HG02642 (cell line): ENCODE measurements around the gene SORCS2.

ENCODE experiments used
- ATAC-seq: cut with Tn5 transposase; IDR thresholded peaks from one replicate; pipeline ENCODE4 v1.9.1; 2021; ENCODE audit warnings: mild to moderate bottlenecking; ENCODE audit not compliant: unreplicated experiment, poor library complexity

SORCS2 gene

GRCh38 chr4:7260569-7260968, 68.2 kb downstream of the SORCS2 start:
- no peak for ATAC-seq

DNA sequence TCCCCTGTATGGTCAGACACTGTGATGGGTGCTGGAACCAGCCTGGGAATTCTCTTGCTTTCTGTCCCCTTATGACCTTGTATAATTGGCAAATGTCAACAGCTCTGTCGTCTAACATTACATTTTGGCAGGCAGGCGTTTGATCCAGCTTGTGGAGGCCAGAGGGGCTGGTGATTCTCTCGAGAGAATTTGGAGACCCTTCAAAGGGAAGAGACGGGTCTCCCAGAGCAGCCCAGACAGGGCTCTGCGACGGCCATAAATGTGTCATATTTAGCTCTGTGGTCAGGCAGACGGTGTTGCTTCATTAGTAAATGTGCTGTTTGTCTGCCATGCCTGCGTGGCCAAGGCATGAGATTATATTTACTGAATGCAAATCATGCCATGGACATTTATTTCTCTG, 68.7 kb downstream of the SORCS2 start:
- ATAC-seq, result no peak

- no peak for ATAC-seq
Measured at GRCh38 chr4:7261536-7261935, 69.2 kb downstream of the SORCS2 start.

DNA sequence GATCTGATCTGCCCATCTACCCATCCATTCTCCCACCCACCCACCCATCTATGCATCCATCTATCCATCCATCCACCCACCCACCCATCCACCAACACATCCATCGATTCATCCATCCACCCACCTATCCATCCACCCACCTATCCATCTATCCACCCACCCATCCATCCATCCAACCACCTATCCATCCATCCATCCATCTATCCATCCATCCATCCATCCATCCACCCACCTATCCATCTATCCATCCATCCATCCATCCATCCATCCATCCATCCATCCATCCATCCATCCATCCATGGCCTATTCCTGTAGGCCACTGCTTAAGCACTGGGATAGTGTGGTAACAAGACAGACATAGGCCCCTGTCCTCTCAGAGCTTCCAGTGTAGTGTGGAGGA, 69.8 kb downstream of the SORCS2 start:
- no peak for ATAC-seq

DNA sequence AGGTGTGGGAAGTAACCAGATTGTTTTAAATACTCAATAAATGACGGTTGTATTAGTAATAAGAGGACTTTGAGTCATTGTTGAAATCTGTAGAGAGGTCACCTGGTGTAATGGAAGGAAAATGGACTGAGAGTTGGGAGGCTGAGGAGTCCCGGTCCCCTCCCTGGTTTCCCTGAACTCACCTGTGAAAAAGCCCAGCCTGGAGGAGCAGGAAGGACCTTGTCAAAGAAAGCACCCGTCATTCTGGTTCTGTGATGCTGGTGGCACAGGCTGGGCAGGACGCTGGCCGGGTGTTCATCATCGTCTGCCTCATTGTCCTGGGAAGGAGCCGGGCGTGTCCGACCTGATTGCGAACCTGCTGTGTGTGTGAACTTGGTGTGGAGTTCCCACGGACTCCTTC, 70.8 kb downstream of the SORCS2 start:
- no peak for ATAC-seq

DNA sequence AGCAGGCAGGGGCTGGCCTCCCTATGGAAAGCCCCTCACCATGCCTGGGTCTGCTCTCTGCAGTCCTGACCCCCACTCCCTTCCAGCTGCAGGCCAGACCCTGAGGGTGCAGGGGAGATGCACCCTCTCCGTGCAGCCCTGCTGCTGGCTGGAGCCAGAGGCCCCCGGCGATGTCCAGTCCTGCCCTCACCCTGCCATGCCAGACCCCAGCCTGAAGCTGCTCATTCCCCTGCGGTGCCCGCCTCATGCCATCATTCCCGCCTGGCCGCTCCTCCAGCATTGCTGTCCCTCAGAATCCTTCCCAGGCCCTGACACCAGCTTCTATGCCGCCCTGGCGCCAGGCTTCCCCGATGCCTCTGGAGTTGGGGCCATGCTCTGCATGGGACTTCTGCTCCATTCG, 72.4 kb downstream of the SORCS2 start:
- no peak for ATAC-seq

DNA sequence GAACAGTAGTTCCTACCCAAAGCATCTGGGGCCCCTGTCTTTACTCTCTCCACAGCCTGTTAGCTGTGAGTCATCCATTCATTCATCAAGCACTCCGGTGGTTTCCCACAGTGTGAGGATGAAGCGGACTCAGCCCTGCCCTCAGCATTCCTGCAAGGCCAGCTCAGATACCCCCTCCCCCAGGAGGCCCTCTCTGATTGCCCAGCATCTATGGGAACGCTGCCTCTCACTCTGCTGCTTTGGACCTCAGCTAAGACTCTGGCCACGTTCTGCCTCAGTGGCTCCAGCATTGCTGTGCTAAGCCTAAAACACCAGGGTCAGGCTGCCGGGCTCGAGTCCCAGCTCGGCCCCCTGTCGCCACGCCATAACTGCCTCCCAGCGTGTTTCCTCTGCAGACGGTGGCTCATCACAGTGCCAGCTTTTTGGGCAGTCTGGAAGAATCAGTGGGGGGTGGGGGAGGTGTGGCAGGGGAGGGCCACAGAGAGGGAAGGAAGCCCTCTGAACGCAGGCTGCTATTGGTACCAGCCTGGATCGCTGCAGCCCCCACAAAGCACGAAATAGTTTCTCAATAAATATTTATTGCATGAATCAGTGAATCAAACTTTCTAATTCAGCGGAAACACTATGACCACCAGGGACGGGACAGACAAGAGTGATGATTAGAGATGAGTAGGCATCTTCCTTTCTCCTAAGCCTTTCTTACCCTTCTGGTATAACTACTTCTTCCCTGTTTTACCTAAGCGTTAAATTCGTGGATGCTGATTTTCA, 74.4 kb downstream of the SORCS2 start:
- no peak for ATAC-seq

DNA sequence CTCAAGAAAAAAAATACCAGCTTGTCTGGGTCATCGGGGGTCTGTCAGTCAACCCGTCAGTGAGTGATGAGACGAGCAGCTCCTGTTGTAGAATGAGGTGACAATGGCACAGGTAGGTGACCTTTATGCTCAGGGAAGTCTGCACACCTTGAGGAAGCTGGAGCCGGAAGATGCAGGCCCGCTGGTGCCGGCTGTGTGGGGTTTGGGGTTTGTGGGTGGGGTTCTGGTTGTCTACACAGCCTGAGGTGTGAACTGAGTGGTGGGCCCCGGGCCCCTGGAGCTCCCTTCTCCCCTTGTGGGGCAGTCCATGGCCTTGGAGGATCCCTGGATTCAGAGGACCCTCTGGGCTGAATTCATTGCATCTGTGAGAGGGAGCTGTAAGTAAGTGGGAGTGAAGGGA, 75.5 kb downstream of the SORCS2 start:
- no peak for ATAC-seq

GRCh38 chr4:7268941-7269340, 76.6 kb downstream of the SORCS2 start:
- no peak for ATAC-seq

DNA sequence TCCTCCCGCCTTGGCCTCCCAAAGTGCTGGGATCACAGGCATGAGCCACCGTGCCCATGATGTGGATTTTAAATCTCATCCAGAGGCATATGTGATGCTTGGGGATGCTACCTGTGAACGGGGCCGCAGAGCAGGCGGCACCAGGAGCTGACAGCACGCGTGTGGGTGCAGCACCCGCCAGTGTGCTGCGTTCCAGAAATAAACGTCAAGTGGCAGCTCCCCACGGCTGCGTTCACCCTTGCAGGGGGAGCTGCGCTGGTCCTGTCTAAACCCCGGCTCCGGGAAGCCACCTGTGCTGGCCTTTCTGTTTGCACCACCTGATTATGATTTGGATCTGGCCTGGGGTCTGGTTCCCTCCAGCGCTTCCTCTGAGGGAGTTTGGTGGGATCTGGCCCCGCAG, 77.8 kb downstream of the SORCS2 start:
- ATAC-seq, result no peak

DNA sequence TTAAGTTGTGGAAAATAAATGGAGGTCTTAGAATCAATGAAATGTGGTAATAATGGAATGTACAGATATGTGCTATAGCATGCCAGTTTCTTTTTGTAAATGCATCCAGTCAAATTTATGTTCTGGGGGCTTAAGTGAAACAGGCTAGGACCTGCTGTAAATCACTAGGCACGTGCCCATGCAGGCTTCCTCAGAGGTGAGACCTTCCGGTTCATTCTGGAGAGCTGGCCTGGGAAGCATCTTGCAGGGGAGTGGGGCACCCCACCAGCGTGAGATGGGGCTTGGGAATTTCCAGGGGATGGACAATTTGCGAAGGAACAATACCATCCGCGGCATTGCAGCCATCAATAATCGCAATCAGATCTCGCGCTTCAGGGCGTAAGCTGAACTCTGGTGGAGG, 80.1 kb downstream of the SORCS2 start:
- ATAC-seq, result no peak

DNA sequence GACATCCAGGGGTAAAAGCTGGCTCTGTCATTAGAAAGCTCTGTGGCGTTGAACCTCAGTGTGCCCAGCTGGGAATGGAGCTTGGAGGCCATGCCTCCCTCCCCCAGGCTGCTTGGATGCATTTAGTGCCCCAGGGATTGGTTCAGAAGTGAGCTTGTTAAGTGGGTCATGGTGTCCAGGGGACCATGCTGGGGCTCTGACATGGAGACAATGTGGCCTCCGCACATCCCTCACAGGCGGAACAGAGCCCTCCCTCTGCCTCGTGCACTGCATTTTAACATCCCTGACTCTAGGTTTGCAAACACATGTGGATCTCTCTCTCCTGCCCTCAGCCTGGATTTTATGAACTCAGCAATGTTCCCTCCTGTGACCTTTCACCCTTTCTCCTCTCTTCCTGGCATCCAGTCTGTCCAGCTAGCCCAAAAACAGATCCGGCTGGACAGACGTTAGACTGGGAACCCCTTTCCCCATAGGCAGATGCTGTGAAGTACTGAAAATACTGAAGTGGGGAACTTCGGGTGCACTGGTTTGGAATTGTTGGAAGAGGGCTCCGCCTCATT, 81.5 kb downstream of the SORCS2 start:
- ATAC-seq, result no peak

- ATAC-seq, result no peak
Measured at GRCh38 chr4:7275067-7275466, 82.7 kb downstream of the SORCS2 start.

- no peak for ATAC-seq
Measured at GRCh38 chr4:7275490-7276154, 83.3 kb downstream of the SORCS2 start.

DNA sequence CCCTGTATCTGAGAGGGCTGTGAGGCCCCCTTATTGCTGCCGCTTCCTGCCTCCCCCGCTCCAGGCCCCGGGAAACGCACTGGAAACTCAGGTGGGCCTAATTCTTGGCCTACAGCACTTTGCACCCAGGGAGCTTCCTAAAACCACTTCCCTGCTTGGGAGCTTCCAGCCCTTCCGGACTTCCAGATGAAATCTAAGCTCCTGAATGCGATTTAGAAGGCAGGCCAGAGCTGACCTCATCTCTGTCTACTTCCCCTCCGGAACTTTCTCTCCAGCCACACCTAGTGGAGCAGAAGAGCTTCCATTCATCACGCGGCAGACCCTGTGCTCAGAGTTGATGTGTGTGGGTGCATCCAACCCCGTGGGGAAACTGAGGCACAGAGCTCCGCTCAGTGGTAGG, 84.2 kb downstream of the SORCS2 start:
- ATAC-seq, result no peak

- no peak for ATAC-seq
Measured at GRCh38 chr4:7278071-7278765, 85.9 kb downstream of the SORCS2 start.

- ATAC-seq, result no peak
Measured at GRCh38 chr4:7278981-7279380, 86.6 kb downstream of the SORCS2 start.

DNA sequence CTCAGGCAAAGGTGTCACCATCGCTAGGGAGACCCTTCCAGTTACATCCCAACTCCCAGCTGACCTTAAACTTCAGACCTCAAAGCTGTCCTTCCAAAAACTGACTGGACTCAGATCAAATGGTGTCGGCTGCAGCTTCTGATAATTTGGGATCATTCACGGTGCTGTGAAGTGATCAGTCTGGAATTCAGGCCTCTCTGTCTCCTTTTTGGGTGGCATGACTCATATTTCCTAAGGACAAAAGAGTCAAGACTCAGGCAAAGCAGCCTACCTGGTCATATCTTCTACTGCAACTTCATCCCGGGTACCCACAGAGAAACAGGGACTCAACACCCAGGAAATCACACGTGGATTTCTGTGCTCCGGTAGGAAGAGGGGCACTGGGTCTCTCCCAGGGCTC, 87.6 kb downstream of the SORCS2 start:
- no peak for ATAC-seq

GRCh38 chr4:7280926-7281690, 88.8 kb downstream of the SORCS2 start:
- ATAC-seq, result no peak
